GM12801 (cell line): ENCODE data around the gene MYO3B.

Experiments
- TF ChIP-seq, protein P1 (sequence below): IDR thresholded peaks from one replicate; pipeline ENCODE4 v1.5.1; 2011; ENCODE audit warnings: control low read depth; ENCODE audit not compliant: insufficient read length; ENCODE audit errors: extremely low read depth

MYO3B gene

DNA sequence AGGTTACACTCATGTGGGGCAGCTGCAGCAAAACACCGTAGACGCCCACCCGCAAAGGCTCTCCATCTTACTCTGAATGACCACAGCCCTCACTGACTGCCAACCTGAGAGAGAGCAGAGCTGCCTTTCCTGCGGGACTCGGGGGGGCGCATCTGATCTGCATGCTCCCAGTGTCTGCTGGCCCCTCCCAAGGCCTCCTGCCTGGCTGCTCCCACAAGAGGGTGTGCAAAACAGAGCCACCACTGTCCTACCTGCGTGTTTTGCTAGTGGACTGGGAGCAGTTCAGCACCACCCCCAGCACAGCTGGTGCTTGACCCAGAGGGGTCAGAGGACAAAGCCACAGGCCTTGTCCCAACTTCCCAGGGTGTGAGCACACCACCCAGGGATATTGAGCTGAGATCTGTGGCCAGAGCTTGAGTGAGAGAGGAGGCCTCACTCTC, 76.4 kb downstream of the MYO3B start:
- TF ChIP-seq, protein P1, sequence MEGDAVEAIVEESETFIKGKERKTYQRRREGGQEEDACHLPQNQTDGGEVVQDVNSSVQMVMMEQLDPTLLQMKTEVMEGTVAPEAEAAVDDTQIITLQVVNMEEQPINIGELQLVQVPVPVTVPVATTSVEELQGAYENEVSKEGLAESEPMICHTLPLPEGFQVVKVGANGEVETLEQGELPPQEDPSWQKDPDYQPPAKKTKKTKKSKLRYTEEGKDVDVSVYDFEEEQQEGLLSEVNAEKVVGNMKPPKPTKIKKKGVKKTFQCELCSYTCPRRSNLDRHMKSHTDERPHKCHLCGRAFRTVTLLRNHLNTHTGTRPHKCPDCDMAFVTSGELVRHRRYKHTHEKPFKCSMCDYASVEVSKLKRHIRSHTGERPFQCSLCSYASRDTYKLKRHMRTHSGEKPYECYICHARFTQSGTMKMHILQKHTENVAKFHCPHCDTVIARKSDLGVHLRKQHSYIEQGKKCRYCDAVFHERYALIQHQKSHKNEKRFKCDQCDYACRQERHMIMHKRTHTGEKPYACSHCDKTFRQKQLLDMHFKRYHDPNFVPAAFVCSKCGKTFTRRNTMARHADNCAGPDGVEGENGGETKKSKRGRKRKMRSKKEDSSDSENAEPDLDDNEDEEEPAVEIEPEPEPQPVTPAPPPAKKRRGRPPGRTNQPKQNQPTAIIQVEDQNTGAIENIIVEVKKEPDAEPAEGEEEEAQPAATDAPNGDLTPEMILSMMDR, result no peak

DNA sequence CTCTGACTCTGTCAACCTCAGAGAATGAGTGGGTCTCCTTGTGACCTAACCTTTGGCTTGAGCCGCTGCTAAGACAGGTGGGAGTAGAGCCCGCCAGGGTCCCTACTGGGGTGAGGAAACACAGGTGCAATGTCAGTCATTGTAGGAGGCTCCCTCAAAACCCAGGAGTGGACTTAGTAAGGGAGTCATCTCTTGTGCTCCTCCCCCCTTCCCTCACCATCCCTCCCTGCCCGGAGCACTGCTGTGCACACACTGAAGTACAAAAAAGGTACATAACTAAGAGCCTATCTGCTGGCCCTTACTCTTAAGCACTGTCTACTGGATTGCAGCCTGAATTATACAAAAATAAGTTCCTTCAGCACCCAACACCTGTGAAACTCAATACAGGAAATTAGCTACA, 77.2 kb downstream of the MYO3B start:
- TF ChIP-seq, protein P1, result no peak

DNA sequence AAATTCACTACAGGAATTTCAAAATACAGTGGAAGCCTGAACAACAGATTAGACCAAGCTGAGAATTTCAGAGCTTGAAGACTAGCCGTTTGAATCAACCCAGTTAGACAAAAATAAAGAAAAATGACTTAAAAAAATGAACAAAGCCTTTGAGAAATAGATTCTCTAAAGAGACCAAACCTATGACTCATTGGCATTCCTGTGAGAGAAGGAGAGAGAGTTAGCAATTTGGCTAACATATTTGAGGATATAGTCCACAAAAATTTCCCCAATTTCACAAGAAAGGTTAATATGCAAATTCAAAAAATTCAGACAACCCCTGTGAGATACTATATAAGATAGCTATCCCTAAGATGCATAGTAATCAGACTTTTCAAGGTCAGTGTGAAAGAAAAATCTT, 78.0 kb downstream of the MYO3B start:
- TF ChIP-seq, protein P1, result no peak

DNA sequence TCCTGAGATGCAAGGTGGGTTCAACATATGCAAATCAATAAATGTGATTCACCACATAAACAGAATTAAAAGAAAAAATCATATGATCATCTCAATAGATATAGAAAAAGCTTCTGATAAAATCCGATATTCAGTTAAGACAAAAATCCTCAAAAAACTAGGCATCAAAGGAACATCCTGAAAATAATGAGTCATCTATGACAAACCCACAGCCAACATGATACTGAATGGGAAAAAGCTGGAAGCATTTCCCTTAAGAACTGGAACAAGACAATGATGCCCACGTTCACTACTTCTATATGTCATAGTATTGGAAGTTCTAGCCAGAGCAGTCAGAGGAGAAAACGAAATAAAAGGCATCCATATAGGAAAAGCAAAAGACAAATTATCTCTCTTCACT, 80.4 kb downstream of the MYO3B start:
- TF ChIP-seq, protein P1, result no peak

DNA sequence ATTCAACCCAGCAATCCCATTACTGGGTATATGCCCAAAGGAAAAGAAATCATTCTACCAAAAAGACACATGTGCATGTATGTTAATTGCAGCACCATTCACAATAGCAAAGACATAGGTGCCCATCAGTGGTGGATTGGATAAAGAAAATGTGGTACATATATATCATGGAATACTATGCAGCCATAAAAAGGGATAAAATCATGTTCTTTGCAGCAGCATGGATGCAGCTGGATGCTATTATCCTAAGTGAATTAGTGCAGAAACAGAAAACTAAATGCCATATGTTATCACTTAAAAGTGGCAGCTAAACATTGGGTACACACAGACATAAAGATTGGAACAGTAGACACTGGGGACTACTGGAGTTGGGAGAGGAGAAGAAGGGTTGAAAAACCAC, 82.2 kb downstream of the MYO3B start:
- TF ChIP-seq, protein P1, result no peak

DNA sequence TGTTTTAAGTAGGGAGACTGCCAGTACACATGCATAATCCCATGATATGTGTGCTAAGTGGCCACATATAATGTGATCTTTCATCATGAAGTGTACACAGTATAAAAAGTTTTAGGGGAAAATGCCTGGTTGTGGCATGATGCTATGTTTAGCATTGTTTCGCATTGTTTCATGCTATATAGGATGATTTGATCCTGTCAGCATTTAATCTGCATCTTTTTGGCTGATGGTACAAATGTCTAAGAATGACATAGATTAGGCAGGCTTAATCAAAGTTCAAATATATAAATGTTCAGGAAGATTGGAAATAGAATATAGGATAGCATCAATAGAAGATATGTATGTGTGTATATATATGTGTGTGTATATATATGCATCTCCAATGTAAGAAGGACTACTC, 83.6 kb downstream of the MYO3B start:
- TF ChIP-seq, protein P1, result no peak

DNA sequence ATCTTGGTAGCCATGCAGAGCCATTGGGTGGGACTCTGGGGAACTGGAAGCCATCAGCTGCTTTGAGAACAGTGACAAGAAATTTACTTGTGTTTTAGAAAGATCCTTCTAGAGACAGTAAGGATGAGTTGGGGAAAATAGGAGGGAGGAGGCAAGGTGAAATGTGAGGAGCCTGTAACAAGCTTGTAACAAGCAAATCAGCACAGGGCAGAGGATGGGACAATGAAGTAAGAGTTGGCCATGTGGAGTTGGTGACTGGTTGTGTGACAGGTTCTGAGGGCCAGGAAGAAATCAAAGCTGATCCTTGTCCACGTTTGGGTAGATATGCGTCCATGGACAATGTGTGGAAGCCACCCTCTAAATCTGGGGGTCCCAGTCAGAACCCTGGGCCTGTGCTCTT, 84.4 kb downstream of the MYO3B start:
- TF ChIP-seq, protein P1, result no peak

DNA sequence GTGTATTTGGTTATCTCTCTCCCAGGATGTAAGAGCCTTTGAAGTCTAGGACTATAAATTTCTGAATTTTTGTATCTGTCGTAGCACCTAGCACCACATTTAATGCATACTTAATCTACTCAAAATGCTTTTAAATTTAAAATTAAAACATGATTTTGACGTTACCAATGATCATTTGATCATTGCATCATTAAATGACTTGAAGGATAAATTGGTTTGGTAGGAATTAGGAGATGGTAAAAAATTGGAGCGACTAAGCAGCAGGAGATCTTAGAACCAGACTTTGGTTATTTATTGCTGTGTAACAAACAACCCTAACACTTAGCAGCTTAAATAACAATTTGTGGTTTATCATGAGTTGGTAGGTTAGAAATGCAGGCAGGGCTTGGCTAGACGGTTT, 84.9 kb downstream of the MYO3B start:
- TF ChIP-seq, protein P1, result no peak
